Measurements from ENCODE around the gene GALNT12. TPM values are rescaled to one million over a fixed set of nuclear protein-coding genes. Genes with fewer than 3 reads are reported as not detected.
A peak's percentile ranks its signal among the peaks of the same experiment; 100 is the strongest.

The GALNT12 gene
- total RNA-seq, 4 donors from 2014 or later, result 17.5 to 25.9 (median 21.1) TPM

GRCh38 chr9:98778251-98778650, 29.2 kb upstream of the GALNT12 start:
- H3K27me3 ChIP-seq, result no peaks in the 10 kb centered on the region
- intact Hi-C loops (cut with DNase I), result no loop called here
- DNase-seq, result no peak
- no peak overlapping the region for H3K4me3 ChIP-seq
- WGBS, 2 donors, result 97 to 100% methylated on average over 3 to 5 of the region's 8 CpGs
- TF ChIP-seq, protein P1, sequence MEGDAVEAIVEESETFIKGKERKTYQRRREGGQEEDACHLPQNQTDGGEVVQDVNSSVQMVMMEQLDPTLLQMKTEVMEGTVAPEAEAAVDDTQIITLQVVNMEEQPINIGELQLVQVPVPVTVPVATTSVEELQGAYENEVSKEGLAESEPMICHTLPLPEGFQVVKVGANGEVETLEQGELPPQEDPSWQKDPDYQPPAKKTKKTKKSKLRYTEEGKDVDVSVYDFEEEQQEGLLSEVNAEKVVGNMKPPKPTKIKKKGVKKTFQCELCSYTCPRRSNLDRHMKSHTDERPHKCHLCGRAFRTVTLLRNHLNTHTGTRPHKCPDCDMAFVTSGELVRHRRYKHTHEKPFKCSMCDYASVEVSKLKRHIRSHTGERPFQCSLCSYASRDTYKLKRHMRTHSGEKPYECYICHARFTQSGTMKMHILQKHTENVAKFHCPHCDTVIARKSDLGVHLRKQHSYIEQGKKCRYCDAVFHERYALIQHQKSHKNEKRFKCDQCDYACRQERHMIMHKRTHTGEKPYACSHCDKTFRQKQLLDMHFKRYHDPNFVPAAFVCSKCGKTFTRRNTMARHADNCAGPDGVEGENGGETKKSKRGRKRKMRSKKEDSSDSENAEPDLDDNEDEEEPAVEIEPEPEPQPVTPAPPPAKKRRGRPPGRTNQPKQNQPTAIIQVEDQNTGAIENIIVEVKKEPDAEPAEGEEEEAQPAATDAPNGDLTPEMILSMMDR (IDR thresholded peaks at IDR 0.05), result no peak
- TF ChIP-seq POLR2A (IDR thresholded peaks at IDR 0.05), result no peak
- no peak overlapping the region for H3K27ac ChIP-seq
- peaks cover 0 to 25% (median 0%) of the 10 kb centered on the region in 3 donors for H3K4me1 ChIP-seq
- H3K36me3 ChIP-seq, result peaks cover 0 to 65% (median under 1%) of the 10 kb centered on the region in 3 donors
- no peaks in the 10 kb centered on the region for H3K9me3 ChIP-seq

DNA sequence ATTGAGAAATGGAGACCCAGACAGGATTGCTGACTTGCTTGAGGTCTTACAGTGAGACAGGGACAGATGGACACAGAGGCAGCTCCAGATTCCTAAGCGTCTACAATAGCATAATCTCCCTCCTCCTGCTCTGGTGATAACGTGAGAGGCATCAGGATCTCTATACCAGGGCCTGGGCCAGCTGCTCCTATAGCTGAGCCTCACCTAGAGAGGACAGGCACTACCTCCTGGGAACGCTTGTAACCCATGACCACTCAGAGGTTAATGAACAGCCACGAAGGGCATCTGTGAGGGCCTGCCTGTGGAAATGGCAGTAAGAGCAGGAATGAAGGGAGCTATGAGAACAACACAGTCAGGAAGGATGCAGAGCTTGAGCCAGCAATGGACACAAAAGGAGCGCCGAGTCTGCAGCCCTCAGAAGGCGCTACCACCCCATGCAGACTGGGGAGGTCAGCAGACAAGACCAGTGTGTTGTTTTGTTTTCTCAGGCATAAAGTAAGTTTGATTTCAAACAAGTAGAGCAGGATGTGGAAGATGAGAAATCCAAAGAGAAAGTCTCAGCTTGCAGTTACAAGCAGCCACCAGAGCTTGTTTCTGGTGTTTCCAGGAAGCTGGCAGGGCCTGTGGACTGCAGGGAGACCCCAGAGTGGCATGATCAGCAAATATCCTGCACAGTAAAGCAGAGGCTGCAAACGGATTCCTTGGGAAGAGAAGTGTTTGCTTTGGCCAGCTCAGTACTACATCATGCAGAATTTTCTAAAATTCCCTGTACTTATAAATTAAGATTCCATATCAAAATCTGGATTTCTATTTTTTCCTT, 28.5 kb upstream of the GALNT12 start:
- no peak overlapping the region for H3K27ac ChIP-seq
- DNase-seq, result no peak
- WGBS, 2 donors, result 76% methylated on average over 7 of the region's 8 CpGs

GRCh38 chr9:98780059-98780749, 27.3 kb upstream of the GALNT12 start:
- Histone ChIP-seq H3K9me3 (no peaks in the 10 kb centered on the region), H3K4me3 (no peak overlapping the region), H3K4me1 (peaks cover 0 to 25% (median 0%) of the 10 kb centered on the region in 3 donors), H3K36me3 (peaks cover 0 to 64% (median 0%) of the 10 kb centered on the region in 3 donors), H3K27me3 (no peaks in the 10 kb centered on the region), H3K27ac (no peak overlapping the region)
- no peak for TF ChIP-seq POLR2A (IDR thresholded peaks at IDR 0.05)
- TF ChIP-seq, protein P1 (IDR thresholded peaks at IDR 0.05), result no peak
- WGBS, 2 donors, result 91 to 94% methylated on average over 6 to 7 of the region's 11 CpGs
- DNase-seq, result no peak
- intact Hi-C loops (cut with DNase I), result no loop called here

More for the DNA sequence above, 28.5 kb upstream of the GALNT12 start:
- TF ChIP-seq POLR2A (IDR thresholded peaks at IDR 0.05), result no peak
- TF ChIP-seq, protein P1 (IDR thresholded peaks at IDR 0.05), result no peak
- Histone ChIP-seq H3K4me3 (no peak overlapping the region), H3K27me3 (no peaks in the 10 kb centered on the region), H3K9me3 (no peaks in the 10 kb centered on the region), H3K4me1 (peaks cover 0 to 25% (median 0%) of the 10 kb centered on the region in 3 donors), H3K36me3 (peaks cover 0 to 65% (median 0%) of the 10 kb centered on the region in 3 donors)
- intact Hi-C loops (cut with DNase I), result no loop called here

DNA sequence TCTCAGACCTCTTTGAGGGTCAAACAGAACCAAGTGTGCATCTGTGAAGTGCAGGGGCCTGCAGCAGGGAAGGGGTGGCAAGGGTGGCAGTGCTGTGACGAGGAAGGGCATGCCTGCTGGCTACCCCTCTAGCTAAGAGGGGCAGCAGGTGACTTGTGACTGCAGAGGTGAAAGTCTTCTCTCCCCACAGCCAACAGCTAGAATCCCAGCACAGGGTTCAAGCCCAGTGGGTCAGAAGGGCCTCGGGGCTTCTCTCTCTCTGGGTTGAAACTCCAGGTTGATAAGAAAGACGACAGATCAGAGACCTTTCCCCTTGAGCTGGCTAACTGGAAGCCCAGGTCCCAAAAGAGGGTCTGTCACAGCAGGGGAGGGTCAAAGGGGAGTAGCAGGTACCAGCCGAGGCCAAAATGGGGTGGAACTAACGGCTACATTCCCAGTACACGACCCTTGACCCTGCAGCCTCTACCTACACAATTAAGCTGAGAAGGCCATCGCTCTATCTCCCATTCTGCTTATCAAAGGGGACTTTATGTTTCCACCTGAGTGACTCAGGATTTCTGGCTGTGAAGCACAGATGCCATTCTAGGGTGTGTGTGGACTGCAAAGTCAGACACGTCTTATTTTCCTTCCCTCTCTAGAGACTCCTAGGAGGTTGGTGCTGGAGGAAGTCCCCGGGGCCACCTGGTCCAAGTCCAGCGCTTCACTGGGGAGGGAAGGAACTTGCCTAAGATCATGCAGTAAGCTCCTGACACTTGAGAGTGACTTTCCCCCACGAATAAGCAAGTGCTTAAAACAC, 25.7 kb upstream of the GALNT12 start:
- no peak overlapping the region for H3K4me3 ChIP-seq
- H3K4me1 ChIP-seq, result peaks cover 0 to 28% (median 0%) of the 10 kb centered on the region in 3 donors
- 67 to 73% methylated on average over 4 to 8 of the region's 11 CpGs for WGBS, 2 donors
- peak overlapping the region; percentile 9 to 63 (median 48) for H3K27ac ChIP-seq
- TF ChIP-seq, protein P1 (IDR thresholded peaks at IDR 0.05), result no peak
- TF ChIP-seq POLR2A (IDR thresholded peaks at IDR 0.05), result no peak
- H3K27me3 ChIP-seq, result no peaks in the 10 kb centered on the region
- peaks cover 0 to 61% (median 0%) of the 10 kb centered on the region in 3 donors for H3K36me3 ChIP-seq
- H3K9me3 ChIP-seq, result no peaks in the 10 kb centered on the region
- intact Hi-C loops (cut with DNase I), result no loop called here
- DNase-seq, result no peak

All from esophagus squamous epithelium (tissue), 5 donors.